Neural cell (in vitro differentiated cells): ENCODE measurements around the gene SCRN2.

Experiments used
- CTCF ChIP-seq: fragments of 450-650 bp; IDR thresholded peaks from 2 replicates; pipeline ENCODE4 v1.5.1; 2014; ENCODE audit warnings: antibody characterized with exemption, mild to moderate bottlenecking, moderate library complexity; ENCODE audit not compliant: poor library complexity, severe bottlenecking
- EZH2 ChIP-seq: fragments of 200-600, 300-800 bp; shearing (Covaris generic), sonication (generic); IDR thresholded peaks from 2 replicates; pipeline ENCODE4 v1.6.1; 2014; ENCODE audit warnings: antibody characterized with exemption, low read length, borderline replicate concordance, mild to moderate bottlenecking; ENCODE audit not compliant: insufficient read depth, poor library complexity, severe bottlenecking
- MXI1 ChIP-seq: fragments of 450-650 bp; conservative IDR thresholded peaks from 2 replicates; pipeline ENCODE4 v1.6.1; 2014; ENCODE audit warnings: antibody characterized with exemption, mild to moderate bottlenecking; ENCODE audit not compliant: poor library complexity, severe bottlenecking
- POLR2AphosphoS5 ChIP-seq: IDR thresholded peaks from 2 replicates; pipeline ENCODE4 v1.6.1; 2012
- RAD21 ChIP-seq: fragments of 450-650 bp; conservative IDR thresholded peaks from 2 replicates; pipeline ENCODE4 v1.6.1; 2014; ENCODE audit warnings: antibody characterized with exemption, mild to moderate bottlenecking, moderate library complexity
- REST ChIP-seq: IDR thresholded peaks from 2 replicates; pipeline ENCODE4 v1.6.1; 2012; ENCODE audit warnings: borderline replicate concordance
- SMC3 ChIP-seq: fragments of 450-650 bp; conservative IDR thresholded peaks from 2 replicates; pipeline ENCODE4 v1.6.1; 2014; ENCODE audit warnings: antibody characterized with exemption, mild to moderate bottlenecking, moderate library complexity; ENCODE audit not compliant: poor library complexity
- TAF1 ChIP-seq: IDR thresholded peaks from 2 replicates; pipeline ENCODE4 v1.6.1; 2012; ENCODE audit warnings: low read depth

DNA sequence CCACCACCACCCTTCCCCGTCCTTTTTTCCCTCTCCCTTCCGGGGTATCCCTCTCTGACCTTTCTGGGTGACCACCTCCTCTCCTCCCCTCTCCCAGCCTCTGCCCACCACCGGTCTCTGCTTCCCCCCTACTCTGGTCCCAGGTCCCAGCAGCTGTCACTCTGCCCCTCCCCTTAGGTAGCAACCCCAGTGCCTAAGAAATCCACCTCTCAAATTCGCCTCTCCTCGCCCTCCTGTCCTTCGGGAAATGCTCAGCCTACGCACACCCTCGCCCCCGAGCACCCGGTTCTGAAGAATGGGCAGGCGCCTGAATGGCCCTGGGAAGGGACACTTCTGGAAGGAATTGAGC, 10.7 kb upstream of the SCRN2 start:
- TF ChIP-seq EZH2 (peak; percentile 62), CTCF (no peak), RAD21 (no peak), POLR2AphosphoS5 (no peak), REST (no peak), MXI1 (no peak), TAF1 (no peak), SMC3 (no peak)
